HG03558 (cell line): ENCODE measurements around the gene ATG16L1.

ENCODE experiments used
- ATAC-seq: cut with Tn5 transposase; IDR thresholded peaks from one replicate; pipeline ENCODE4 v1.9.1; 2021; ENCODE audit warnings: moderate number of reproducible peaks; ENCODE audit not compliant: unreplicated experiment; ENCODE audit errors: extremely low read depth

Gene ATG16L1

GRCh38 chr2:233225230-233226068 is 26.0 kb upstream of the ATG16L1 start:
- ATAC-seq: no peak

- ATAC-seq: no peak
Measured at GRCh38 chr2:233226511-233227031, 24.9 kb upstream of the ATG16L1 start.

- ATAC-seq: no peak
Measured at GRCh38 chr2:233227346-233227978, 24.0 kb upstream of the ATG16L1 start.

- no peak for ATAC-seq
Measured at GRCh38 chr2:233228376-233228775, 23.1 kb upstream of the ATG16L1 start.

GRCh38 chr2:233233618-233234230 is 17.7 kb upstream of the ATG16L1 start:
- no peak for ATAC-seq

- ATAC-seq: no peak
Measured at GRCh38 chr2:233234264-233234663, 17.2 kb upstream of the ATG16L1 start.

GRCh38 chr2:233234996-233235395 is 16.5 kb upstream of the ATG16L1 start:
- no peak for ATAC-seq

GRCh38 chr2:233235977-233236376 is 15.5 kb upstream of the ATG16L1 start:
- no peak for ATAC-seq

- ATAC-seq: no peak
Measured at GRCh38 chr2:233236820-233237589, 14.5 kb upstream of the ATG16L1 start.

- ATAC-seq: no peak
Measured at GRCh38 chr2:233240897-233241296, 10.6 kb upstream of the ATG16L1 start.

- no peak for ATAC-seq
Measured at GRCh38 chr2:233241803-233242202, 9.7 kb upstream of the ATG16L1 start.

- no peak for ATAC-seq
Measured at GRCh38 chr2:233242231-233242927, 9.1 kb upstream of the ATG16L1 start.

- no peak for ATAC-seq
Measured at GRCh38 chr2:233243348-233243747, 8.1 kb upstream of the ATG16L1 start.

- no peak for ATAC-seq
Measured at GRCh38 chr2:233244818-233245217, 6.7 kb upstream of the ATG16L1 start.

- no peak for ATAC-seq
Measured at GRCh38 chr2:233245406-233245805, 6.1 kb upstream of the ATG16L1 start.

GRCh38 chr2:233247116-233247515 is 4.4 kb upstream of the ATG16L1 start:
- ATAC-seq: no peak

GRCh38 chr2:233247744-233248143 is 3.7 kb upstream of the ATG16L1 start:
- ATAC-seq: no peak

GRCh38 chr2:233248999-233249398 is 2.5 kb upstream of the ATG16L1 start:
- no peak for ATAC-seq

- ATAC-seq: no peak
Measured at GRCh38 chr2:233250568-233250967, 905 bp upstream of the ATG16L1 start.

GRCh38 chr2:233250985-233251305 is 528 bp upstream of the ATG16L1 start:
- ATAC-seq: no peak
